PC-9 (cell line): ENCODE results near the gene MTRF1. TPM values are rescaled to one million over a fixed set of nuclear protein-coding genes. Genes with fewer than 3 reads are reported as not detected.

Source experiments
- BruUV-seq: library from RNA; stranded (reverse); fragments of 400-500 nt; replicated peaks from 2 replicates; lab custom pipeline; 2021; lab: Mats Ljungman, UMichigan
- CTCF ChIA-PET: fragments of 300-600 bp; sonication (Branson Sonifier 250); formaldehyde crosslinking; loops from one replicate; lab custom pipeline; 2022; ENCODE audit warnings: antibody characterized with exemption; lab: Charles Lee
- POLR2A ChIA-PET: fragments of 300-600 bp; sonication (Branson Sonifier 250); formaldehyde crosslinking; loops from one replicate; lab custom pipeline; 2022; ENCODE audit warnings: antibody characterized with exemption; ENCODE audit not compliant: unreplicated experiment; lab: Charles Lee
- DNase-seq, 2 experiments: peaks; one replicate each; pipeline versions ENCODE4 v3.0.0 to v3.0.0-alpha.2; 2015 to 2022; ENCODE audit warnings: mixed read lengths in 1 of 2
- H2AFZ ChIP-seq: fragments of 200-600 bp; sonication (generic); 2 replicates; pipeline ENCODE4 v1.8.1; 2017; ENCODE audit warnings: antibody characterized with exemption
- H3F3A ChIP-seq: fragments of 200-600 bp; sonication (generic); 2 replicates; pipeline ENCODE4 v1.8.1; 2017; ENCODE audit warnings: antibody characterized with exemption, mild to moderate bottlenecking, low read depth; ENCODE audit not compliant: insufficient read depth
- H3K27ac ChIP-seq: fragments of 200-600 bp; sonication (generic); 2 replicates; pipeline ENCODE4 v1.6.1; 2016; ENCODE audit warnings: mixed run types
- H3K27me3 ChIP-seq: fragments of 200-600 bp; sonication (generic); 2 replicates; pipeline ENCODE4 v1.6.1; 2016; ENCODE audit warnings: low read depth, mixed run types; ENCODE audit not compliant: insufficient read depth
- H3K36me3 ChIP-seq: fragments of 200-600 bp; sonication (generic); 2 replicates; pipeline ENCODE4 v1.6.1; 2016; ENCODE audit warnings: low read depth, mixed run types
- H3K4me1 ChIP-seq: fragments of 200-600 bp; sonication (generic); replicated peaks from 2 replicates; pipeline ENCODE4 v1.6.1; 2016; ENCODE audit warnings: mixed run types; ENCODE audit not compliant: insufficient read depth
- H3K4me2 ChIP-seq: fragments of 200-600 bp; sonication (generic); 2 replicates; pipeline ENCODE4 v1.6.1; 2017; ENCODE audit warnings: mixed run types
- H3K4me3 ChIP-seq: fragments of 200-600 bp; sonication (generic); 2 replicates; pipeline ENCODE4 v1.6.1; 2016; ENCODE audit warnings: mixed run types
- H3K79me2 ChIP-seq: fragments of 200-600 bp; sonication (generic); 2 replicates; pipeline ENCODE4 v1.6.1; 2017; ENCODE audit warnings: low read depth, mixed run types
- H3K9me2 ChIP-seq: fragments of 200-600 bp; sonication (generic); 2 replicates; pipeline ENCODE4 v1.8.1; 2017; ENCODE audit warnings: mild to moderate bottlenecking; ENCODE audit not compliant: insufficient read depth
- H3K9me3 ChIP-seq: fragments of 200-600 bp; sonication (generic); 2 replicates; pipeline ENCODE4 v1.8.1; 2016; ENCODE audit warnings: low read depth; ENCODE audit not compliant: insufficient read depth
- H4K20me1 ChIP-seq: fragments of 200-600 bp; sonication (generic); 2 replicates; pipeline ENCODE4 v1.8.1; 2017; ENCODE audit not compliant: insufficient read depth
- EZH2 ChIP-seq: fragments of 200-600 bp; sonication (generic); IDR thresholded peaks from 2 replicates; pipeline ENCODE4 v1.8.0; 2017; ENCODE audit warnings: antibody characterized with exemption, low read depth
- intact Hi-C: fragments of 100-400 bp; cut with micrococcal nuclease; formaldehyde crosslinking; loops from one replicate; pipeline ENCODE4 v1.10.0; 2022; ENCODE audit not compliant: unreplicated experiment
- total RNA-seq: library from RNA; stranded (reverse); gene quantifications from 2 replicates; pipeline ENCODE4 v1.2.3, GENCODE V29; 2021
- TF ChIP-seq, protein P1 (sequence below): fragments of 200-600 bp; sonication (generic); conservative IDR thresholded peaks from 2 replicates; pipeline ENCODE4 v1.6.1; 2017; ENCODE audit warnings: mixed run types, antibody characterized with exemption, mild to moderate bottlenecking, moderate library complexity

The MTRF1 gene
- total RNA-seq, 1 experiment from 2014 or later: 15.8 TPM

DNA sequence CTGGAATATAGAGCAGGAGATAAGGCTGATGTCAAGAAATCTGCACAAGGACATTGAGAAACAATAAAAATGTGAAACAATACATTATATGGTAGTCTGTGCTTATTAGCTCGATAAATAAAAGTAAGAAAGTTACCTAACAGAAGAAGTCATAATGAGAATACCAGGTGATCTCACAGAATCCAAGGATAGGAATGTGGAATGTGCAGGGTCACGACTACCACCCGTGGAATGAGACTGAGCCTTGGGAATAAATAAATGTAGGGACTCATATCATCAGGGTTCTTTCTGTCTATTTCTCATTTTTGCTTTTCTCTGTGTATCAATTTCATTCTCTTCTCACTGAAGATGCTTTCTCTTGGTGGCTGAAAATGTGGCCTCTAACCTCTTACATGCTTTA, 43.0 kb downstream of the MTRF1 start:
- Histone ChIP-seq H3K9me2 (no peaks in the 10 kb centered on the region), H3K4me2 (no peak overlapping the region), H3F3A (no peaks in the 10 kb centered on the region), H3K9me3 (no peaks in the 10 kb centered on the region), H3K4me1 (no peaks in the 10 kb centered on the region), H3K4me3 (no peak overlapping the region), H2AFZ (no peak overlapping the region), H3K27me3 (no peaks in the 10 kb centered on the region), H3K36me3 (no peaks in the 10 kb centered on the region), H3K79me2 (no peaks in the 10 kb centered on the region), H3K27ac (no peak overlapping the region), H4K20me1 (no peaks in the 10 kb centered on the region)
- intact Hi-C loops: no loop called here
- ChIA-PET CTCF (no interaction called here), POLR2A (no interaction called here)
- DNase-seq: no peak
- TF ChIP-seq EZH2: no peak
- TF ChIP-seq, protein P1, sequence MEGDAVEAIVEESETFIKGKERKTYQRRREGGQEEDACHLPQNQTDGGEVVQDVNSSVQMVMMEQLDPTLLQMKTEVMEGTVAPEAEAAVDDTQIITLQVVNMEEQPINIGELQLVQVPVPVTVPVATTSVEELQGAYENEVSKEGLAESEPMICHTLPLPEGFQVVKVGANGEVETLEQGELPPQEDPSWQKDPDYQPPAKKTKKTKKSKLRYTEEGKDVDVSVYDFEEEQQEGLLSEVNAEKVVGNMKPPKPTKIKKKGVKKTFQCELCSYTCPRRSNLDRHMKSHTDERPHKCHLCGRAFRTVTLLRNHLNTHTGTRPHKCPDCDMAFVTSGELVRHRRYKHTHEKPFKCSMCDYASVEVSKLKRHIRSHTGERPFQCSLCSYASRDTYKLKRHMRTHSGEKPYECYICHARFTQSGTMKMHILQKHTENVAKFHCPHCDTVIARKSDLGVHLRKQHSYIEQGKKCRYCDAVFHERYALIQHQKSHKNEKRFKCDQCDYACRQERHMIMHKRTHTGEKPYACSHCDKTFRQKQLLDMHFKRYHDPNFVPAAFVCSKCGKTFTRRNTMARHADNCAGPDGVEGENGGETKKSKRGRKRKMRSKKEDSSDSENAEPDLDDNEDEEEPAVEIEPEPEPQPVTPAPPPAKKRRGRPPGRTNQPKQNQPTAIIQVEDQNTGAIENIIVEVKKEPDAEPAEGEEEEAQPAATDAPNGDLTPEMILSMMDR: no peak
- BruUV-seq: no TSS peak

DNA sequence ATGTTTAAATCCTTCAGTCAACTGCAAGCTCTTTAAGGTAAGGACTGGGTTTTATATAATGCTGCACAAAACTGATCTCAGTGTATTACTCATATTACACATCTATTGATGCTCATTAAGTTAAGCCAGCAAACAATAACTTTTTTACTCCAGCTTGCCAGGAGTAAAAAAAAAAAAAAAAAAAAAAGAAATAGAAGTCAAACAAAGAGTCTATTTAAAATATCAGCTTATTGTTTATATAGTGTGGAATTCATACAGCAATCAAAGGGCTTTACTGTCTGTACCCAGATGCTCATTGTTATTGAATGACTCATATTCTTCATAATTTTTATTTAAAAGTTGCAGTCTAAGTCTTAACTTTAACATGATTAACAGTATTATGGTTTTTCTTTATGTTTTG, 47.2 kb downstream of the MTRF1 start:
- ChIA-PET POLR2A (no interaction called here), CTCF (no interaction called here)
- H3K27ac ChIP-seq: no peak overlapping the region
- BruUV-seq: no TSS peak
- H3K27me3 ChIP-seq: no peaks in the 10 kb centered on the region
- H3K9me3 ChIP-seq: no peaks in the 10 kb centered on the region
- H2AFZ ChIP-seq: no peak overlapping the region
- peak in 1 of 2 experiments; percentile 37 for DNase-seq
- H3K79me2 ChIP-seq: no peaks in the 10 kb centered on the region
- no peaks in the 10 kb centered on the region for H3K4me1 ChIP-seq
- H4K20me1 ChIP-seq: no peaks in the 10 kb centered on the region
- no peak overlapping the region for H3K4me2 ChIP-seq
- TF ChIP-seq, protein P1: no peak
- TF ChIP-seq EZH2: no peak
- no peaks in the 10 kb centered on the region for H3K36me3 ChIP-seq
- no peaks in the 10 kb centered on the region for H3K9me2 ChIP-seq
- H3K4me3 ChIP-seq: no peak overlapping the region
- intact Hi-C loops: no loop called here
- no peaks in the 10 kb centered on the region for H3F3A ChIP-seq

DNA sequence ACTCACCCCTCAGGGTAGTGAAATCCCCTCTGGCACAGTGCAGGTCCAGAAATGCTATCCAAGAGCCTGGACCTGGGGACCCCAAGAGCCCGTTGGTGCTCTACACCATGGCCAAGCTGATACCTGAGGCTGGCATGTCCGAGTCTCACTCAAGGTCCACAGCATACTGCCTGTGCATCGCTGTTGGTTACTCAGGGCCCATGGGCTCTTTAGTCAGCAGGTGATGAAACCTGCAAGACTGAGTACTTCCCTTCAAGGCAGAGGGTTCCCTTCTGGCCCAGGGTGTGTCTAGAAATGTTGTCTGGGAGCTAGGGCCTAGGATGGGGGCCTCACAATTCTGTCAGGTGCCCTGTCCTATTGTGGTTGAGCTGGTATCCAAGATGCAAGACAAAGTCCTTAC, 49.5 kb downstream of the MTRF1 start:
- BruUV-seq: no TSS peak
- ChIA-PET POLR2A (no interaction called here), CTCF (no interaction called here)
- no peak overlapping the region for H2AFZ ChIP-seq
- no peaks in the 10 kb centered on the region for H3K9me2 ChIP-seq
- no peaks in the 10 kb centered on the region for H3K36me3 ChIP-seq
- H3K4me2 ChIP-seq: no peak overlapping the region
- TF ChIP-seq, protein P1: no peak
- TF ChIP-seq EZH2: no peak
- H3K9me3 ChIP-seq: no peaks in the 10 kb centered on the region
- H3K4me3 ChIP-seq: no peak overlapping the region
- no peaks in the 10 kb centered on the region for H3K27me3 ChIP-seq
- no peaks in the 10 kb centered on the region for H3K79me2 ChIP-seq
- no peaks in the 10 kb centered on the region for H3F3A ChIP-seq
- intact Hi-C loops: no loop called here
- no peaks in the 10 kb centered on the region for H4K20me1 ChIP-seq
- no peak overlapping the region for H3K27ac ChIP-seq
- no peak for DNase-seq
- H3K4me1 ChIP-seq: no peaks in the 10 kb centered on the region
